ENCODE results near the gene GIMAP5. TPM values are rescaled to one million over a fixed set of nuclear protein-coding genes. Genes with fewer than 3 reads are reported as not detected.

GIMAP5 gene
- polyA plus RNA-seq, 1 donor (not counting 4 experiments of a cell fraction or from before 2014, with no cell fraction given), result not detected

GRCh38 chr7:150781103-150781502 lies 43.9 kb downstream of the GIMAP5 start:
- no peak overlapping the region for H3K9ac ChIP-seq (ENCODE audit: control insufficient read depth, extremely low read depth, insufficient read depth, low read length)
- FAIRE-seq, result no peak
- no peaks in the 10 kb centered on the region for H3K36me3 ChIP-seq (ENCODE audit: control insufficient read depth in 2 of 2, extremely low read depth in 1 of 2, insufficient read depth in 2 of 2, low read length in 2 of 2)
- H3K27ac ChIP-seq (ENCODE audit: control insufficient read depth, insufficient read depth, low read length), result no peak overlapping the region
- no peaks in the 10 kb centered on the region for H3K4me1 ChIP-seq (ENCODE audit: control insufficient read depth, extremely low read depth, insufficient read depth, low read length)
- no peak overlapping the region for H2AFZ ChIP-seq (ENCODE audit: control insufficient read depth, low read length)
- H3K9me3 ChIP-seq (ENCODE audit: control insufficient read depth, low read depth, low read length), result no peaks in the 10 kb centered on the region
- dilution Hi-C loops (cut with MboI; ENCODE audit: extremely low pct_ligation_motif_present, low sequenced_read_pairs), result no loop called here
- H3K27me3 ChIP-seq (ENCODE audit: control insufficient read depth, extremely low read depth, insufficient read depth, low read length), result peaks cover 2% of the 10 kb centered on the region
- H3K4me2 ChIP-seq (ENCODE audit: control insufficient read depth, extremely low read depth, insufficient read depth, low read depth, low read length), result no peak overlapping the region
- no peaks in the 10 kb centered on the region for H4K20me1 ChIP-seq (ENCODE audit: control insufficient read depth, extremely low read depth, insufficient read depth, low read length)
- no peaks in the 10 kb centered on the region for H3K79me2 ChIP-seq (ENCODE audit: control insufficient read depth, insufficient read depth, low read length)
- no peak for TF ChIP-seq EZH2 (IDR thresholded peaks at IDR 0.05; ENCODE audit: low read length)
- TF ChIP-seq, protein P1, sequence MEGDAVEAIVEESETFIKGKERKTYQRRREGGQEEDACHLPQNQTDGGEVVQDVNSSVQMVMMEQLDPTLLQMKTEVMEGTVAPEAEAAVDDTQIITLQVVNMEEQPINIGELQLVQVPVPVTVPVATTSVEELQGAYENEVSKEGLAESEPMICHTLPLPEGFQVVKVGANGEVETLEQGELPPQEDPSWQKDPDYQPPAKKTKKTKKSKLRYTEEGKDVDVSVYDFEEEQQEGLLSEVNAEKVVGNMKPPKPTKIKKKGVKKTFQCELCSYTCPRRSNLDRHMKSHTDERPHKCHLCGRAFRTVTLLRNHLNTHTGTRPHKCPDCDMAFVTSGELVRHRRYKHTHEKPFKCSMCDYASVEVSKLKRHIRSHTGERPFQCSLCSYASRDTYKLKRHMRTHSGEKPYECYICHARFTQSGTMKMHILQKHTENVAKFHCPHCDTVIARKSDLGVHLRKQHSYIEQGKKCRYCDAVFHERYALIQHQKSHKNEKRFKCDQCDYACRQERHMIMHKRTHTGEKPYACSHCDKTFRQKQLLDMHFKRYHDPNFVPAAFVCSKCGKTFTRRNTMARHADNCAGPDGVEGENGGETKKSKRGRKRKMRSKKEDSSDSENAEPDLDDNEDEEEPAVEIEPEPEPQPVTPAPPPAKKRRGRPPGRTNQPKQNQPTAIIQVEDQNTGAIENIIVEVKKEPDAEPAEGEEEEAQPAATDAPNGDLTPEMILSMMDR (optimal IDR thresholded peaks at IDR 0.05 in 1 of 3, IDR thresholded peaks at IDR 0.05 in 1 of 3, conservative IDR thresholded peaks at IDR 0.05 in 1 of 3; ENCODE audit: extremely low read depth in 1 of 3, insufficient read depth in 2 of 3, low read length in 3 of 3), result no peak
- H3K9me1 ChIP-seq (ENCODE audit: control insufficient read depth, extremely low read depth, insufficient read depth, low read length), result no peaks in the 10 kb centered on the region
- DNase-seq (ENCODE audit: low read depth, low spot score), result no peak
- H3K4me3 ChIP-seq (ENCODE audit: control insufficient read depth in 2 of 3, extremely low read depth in 1 of 3, insufficient read depth in 2 of 3, low read depth in 1 of 3, low read length in 3 of 3), result no peak overlapping the region

DNA sequence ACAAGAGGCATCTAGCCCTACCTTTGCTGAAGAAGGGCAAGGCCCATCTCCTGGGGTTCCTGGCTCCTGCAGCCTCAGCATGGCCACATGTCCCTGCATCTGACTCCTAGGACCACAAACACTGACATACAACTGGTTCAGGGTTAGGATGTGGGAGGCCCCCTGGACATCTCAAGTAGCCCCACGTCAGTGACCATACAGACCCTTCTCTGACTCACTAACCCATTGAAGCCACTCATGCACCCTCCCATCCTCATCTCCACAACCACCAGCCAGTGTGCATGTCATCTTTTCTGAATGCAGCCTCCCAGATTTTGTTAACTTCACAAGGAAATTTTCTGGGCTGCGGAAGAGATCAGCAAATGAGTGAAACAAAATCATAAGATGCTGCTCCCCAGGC lies 44.7 kb downstream of the GIMAP5 start:
- H3K9ac ChIP-seq (ENCODE audit: control insufficient read depth, extremely low read depth, insufficient read depth, low read length), result no peak overlapping the region
- TF ChIP-seq EZH2 (IDR thresholded peaks at IDR 0.05; ENCODE audit: low read length), result no peak
- TF ChIP-seq, protein P1 (optimal IDR thresholded peaks at IDR 0.05 in 1 of 3, IDR thresholded peaks at IDR 0.05 in 1 of 3, conservative IDR thresholded peaks at IDR 0.05 in 1 of 3; ENCODE audit: extremely low read depth in 1 of 3, insufficient read depth in 2 of 3, low read length in 3 of 3), result no peak

More for the DNA sequence above, 44.7 kb downstream of the GIMAP5 start:
- dilution Hi-C loops (cut with MboI; ENCODE audit: extremely low pct_ligation_motif_present, low sequenced_read_pairs), result no loop called here
- Histone ChIP-seq H2AFZ (ENCODE audit: control insufficient read depth, low read length) (no peak overlapping the region), H3K79me2 (ENCODE audit: control insufficient read depth, insufficient read depth, low read length) (no peaks in the 10 kb centered on the region), H3K4me1 (ENCODE audit: control insufficient read depth, extremely low read depth, insufficient read depth, low read length) (no peaks in the 10 kb centered on the region), H3K4me3 (ENCODE audit: control insufficient read depth in 2 of 3, extremely low read depth in 1 of 3, insufficient read depth in 2 of 3, low read depth in 1 of 3, low read length in 3 of 3) (no peak overlapping the region), H3K27me3 (ENCODE audit: control insufficient read depth, extremely low read depth, insufficient read depth, low read length) (peaks cover 2% of the 10 kb centered on the region), H3K9me1 (ENCODE audit: control insufficient read depth, extremely low read depth, insufficient read depth, low read length) (no peaks in the 10 kb centered on the region), H3K4me2 (ENCODE audit: control insufficient read depth, extremely low read depth, insufficient read depth, low read depth, low read length) (no peak overlapping the region), H3K9me3 (ENCODE audit: control insufficient read depth, low read depth, low read length) (no peaks in the 10 kb centered on the region), H3K36me3 (ENCODE audit: control insufficient read depth in 2 of 2, extremely low read depth in 1 of 2, insufficient read depth in 2 of 2, low read length in 2 of 2) (no peaks in the 10 kb centered on the region), H4K20me1 (ENCODE audit: control insufficient read depth, extremely low read depth, insufficient read depth, low read length) (no peaks in the 10 kb centered on the region), H3K27ac (ENCODE audit: control insufficient read depth, insufficient read depth, low read length) (no peak overlapping the region)
- FAIRE-seq (no peak), DNase-seq (ENCODE audit: low read depth, low spot score) (no peak)
